Diencephalon (tissue), 1 donor: ENCODE data around the gene NTS. TPM values are rescaled to one million over a fixed set of nuclear protein-coding genes. Genes with fewer than 3 reads are reported as not detected.

Source experiments
- total RNA-seq: library from RNA; depleted of rRNA; stranded (reverse); fragments of >200 nt; gene quantifications from one replicate; pipeline ENCODE4 v1.2.3, GENCODE V29; 2014

NTS gene
- total RNA-seq: 211 TPM

GRCh38 chr12:85874031-85874461, at the start of gene NTS:
Gene NTS, plus strand, starts transcription at chr12:85874295. Its CDS starts 109 bp downstream, at chr12:85874404.

DNA sequence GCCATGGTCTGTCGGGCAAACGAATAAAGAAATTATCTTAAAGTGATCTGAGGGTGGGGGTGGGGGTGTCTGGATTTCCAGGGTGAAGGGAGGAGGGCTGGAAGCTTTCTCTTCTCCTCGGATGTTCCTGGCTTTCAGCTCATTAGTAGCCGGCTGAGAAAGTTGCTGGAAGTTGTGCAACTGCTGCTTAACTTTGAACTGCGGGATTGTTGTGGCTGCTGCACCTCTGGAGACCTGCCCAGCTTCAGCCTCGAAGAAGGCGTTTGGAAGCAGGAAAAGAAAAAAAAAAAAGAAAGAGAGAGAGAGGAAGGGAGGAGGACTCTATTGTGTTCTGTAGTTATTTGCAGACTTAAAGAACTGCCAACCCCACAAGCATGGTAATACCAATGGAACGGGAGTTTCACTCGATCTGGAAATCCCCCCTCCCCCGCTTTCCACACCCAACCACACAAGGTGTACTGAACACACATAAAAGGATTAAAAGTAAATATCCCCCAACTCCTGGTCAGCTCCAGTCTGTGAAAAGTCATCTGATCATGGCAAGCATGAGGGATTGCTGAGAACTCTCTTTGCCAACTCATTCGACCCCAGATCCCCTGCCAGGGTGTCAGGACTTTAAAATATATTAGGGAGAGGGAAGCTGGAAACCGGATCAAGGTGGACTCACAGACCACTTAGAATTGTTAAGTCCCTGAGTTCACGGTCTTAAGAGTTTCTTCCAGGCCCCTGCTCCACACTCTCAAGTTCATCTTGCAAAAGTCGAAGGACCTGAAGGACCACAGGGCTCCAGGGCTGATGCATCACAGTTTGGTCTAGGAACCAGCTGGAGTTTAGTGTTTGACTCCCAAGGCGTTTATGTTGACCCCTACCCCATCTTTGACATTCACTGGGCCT, 37.7 kb upstream of the NTS start, which contains the start of gene RASSF9:
Gene RASSF9 (minus strand): TSS at position 213 of the 894 bp plus-strand sequence. CDS start 208 bp downstream, at position 5.

Other genes starting within 250 kb of the NTS start
- gene RASSF9, start 37.9 kb upstream of the NTS start, total RNA-seq: 7.2 TPM